OCI-LY3 (cell line): Measurements from ENCODE around the gene SIAH3.

ENCODE experiments used
- H2AFZ ChIP-seq: fragments of 200-600, 300-600 bp; shearing (Covaris generic); 2 replicates; pipeline ENCODE4 v1.6.0; 2014; ENCODE audit warnings: antibody characterized with exemption, low read depth, low read length
- H3K27ac ChIP-seq: fragments of 200-600, 300-600 bp; sonication (generic); 2 replicates; pipeline ENCODE4 v1.5.1; 2014; ENCODE audit warnings: mild to moderate bottlenecking, low read length, moderate library complexity, mixed read lengths
- H3K27me3 ChIP-seq: fragments of 200-600, 300-600 bp; sonication (generic); 2 replicates; pipeline ENCODE4 v1.6.1; 2014; ENCODE audit warnings: low read depth, low read length, mixed read lengths
- H3K36me3 ChIP-seq: fragments of 200-600, 300-600 bp; sonication (generic); replicated peaks from 2 replicates; pipeline ENCODE3; 2014; ENCODE audit warnings: low read depth, low read length, mixed read lengths
- H3K4me1 ChIP-seq: fragments of 300-600, 200-600 bp; sonication (generic); 2 replicates; pipeline ENCODE4 v1.6.1; 2014; ENCODE audit warnings: low read length, mixed read lengths
- H3K4me2 ChIP-seq: fragments of 200-600, 300-600 bp; sonication (generic); 2 replicates; pipeline ENCODE4 v1.6.1; 2014; ENCODE audit warnings: low read length, mixed read lengths
- H3K4me3 ChIP-seq: fragments of 300-600, 200-600 bp; sonication (generic); 2 replicates; pipeline ENCODE4 v1.5.1; 2014; ENCODE audit warnings: antibody characterized with exemption, mild to moderate bottlenecking, low read length, moderate library complexity
- H3K79me2 ChIP-seq: fragments of 300-600, 200-600 bp; shearing (Covaris generic); 2 replicates; pipeline ENCODE4 v1.6.1; 2014; ENCODE audit warnings: mild to moderate bottlenecking, low read length, mixed read lengths
- H3K9ac ChIP-seq: fragments of 300-600, 200-600 bp; shearing (Covaris generic); 2 replicates; pipeline ENCODE4 v1.6.0; 2014; ENCODE audit warnings: mild to moderate bottlenecking, low read length, moderate library complexity
- H3K9me3 ChIP-seq: fragments of 200-600, 300-600 bp; shearing (Covaris generic); 2 replicates; pipeline ENCODE4 v1.6.1; 2014; ENCODE audit warnings: low read length, mixed read lengths; ENCODE audit not compliant: insufficient read depth
- H4K20me1 ChIP-seq: fragments of 200-600, 300-600 bp; sonication (generic); 2 replicates; pipeline ENCODE4 v1.6.1; 2016; ENCODE audit warnings: low read length, mixed read lengths; ENCODE audit not compliant: insufficient read depth
- CTCF ChIP-seq: fragments of 200-600, 300-600 bp; sonication (generic); IDR thresholded peaks from 2 replicates; pipeline ENCODE4 v1.5.1; 2014; ENCODE audit warnings: antibody characterized with exemption, low read length, low read depth
- EZH2phosphoT487 ChIP-seq: fragments of 200-600 bp; shearing (Covaris generic); IDR thresholded peaks from 2 replicates; pipeline ENCODE4 v1.6.1; 2018; ENCODE audit warnings: antibody characterized with exemption, mixed run types, low read depth

Gene SIAH3

GRCh38 chr13:45847554-45848224 lies 3.9 kb downstream of the SIAH3 start:
- Histone ChIP-seq H3K4me2 (peak overlapping the region; percentile 78), H3K9ac (peak overlapping the region; percentile 10; the same call in 1 of the 2 replicates), H3K27ac (no peak overlapping the region), H4K20me1 (no peaks in the 10 kb centered on the region), H3K79me2 (no peaks in the 10 kb centered on the region), H3K9me3 (no peaks in the 10 kb centered on the region), H3K27me3 (peaks cover 41% of the 10 kb centered on the region), H3K4me1 (peaks cover 18% of the 10 kb centered on the region), H3K4me3 (peak overlapping the region; percentile 57), H2AFZ (peak overlapping the region; percentile 22), H3K36me3 (no peaks in the 10 kb centered on the region)
- TF ChIP-seq CTCF = no peak
- TF ChIP-seq EZH2phosphoT487 = no peak

GRCh38 chr13:45846681-45847080 lies 4.9 kb downstream of the SIAH3 start:
- H3K4me3 ChIP-seq = no peak overlapping the region
- H3K4me2 ChIP-seq = no peak overlapping the region
- TF ChIP-seq CTCF (no peak), EZH2phosphoT487 (no peak)
- no peak overlapping the region for H3K27ac ChIP-seq
- no peaks in the 10 kb centered on the region for H4K20me1 ChIP-seq
- H3K4me1 ChIP-seq = peaks cover 18% of the 10 kb centered on the region
- no peaks in the 10 kb centered on the region for H3K36me3 ChIP-seq
- H3K9ac ChIP-seq = no peak overlapping the region
- H2AFZ ChIP-seq = no peak overlapping the region
- peaks cover 37% of the 10 kb centered on the region for H3K27me3 ChIP-seq
- H3K9me3 ChIP-seq = no peaks in the 10 kb centered on the region
- H3K79me2 ChIP-seq = no peaks in the 10 kb centered on the region

GRCh38 chr13:45838171-45838745 lies 13.3 kb downstream of the SIAH3 start:
- H3K9ac ChIP-seq = no peak overlapping the region
- H3K27ac ChIP-seq = no peak overlapping the region
- no peaks in the 10 kb centered on the region for H3K79me2 ChIP-seq
- no peak overlapping the region for H3K4me2 ChIP-seq
- H4K20me1 ChIP-seq = no peaks in the 10 kb centered on the region
- no peaks in the 10 kb centered on the region for H3K9me3 ChIP-seq
- no peak overlapping the region for H3K4me3 ChIP-seq
- peaks cover 6% of the 10 kb centered on the region; the same call in 1 of the 2 replicates for H3K4me1 ChIP-seq
- no peak for TF ChIP-seq EZH2phosphoT487
- TF ChIP-seq CTCF = no peak
- H3K27me3 ChIP-seq = 0 out of 2 replicates have a peak, but pooled peaks cover 6% of the 10 kb centered on the region
- no peaks in the 10 kb centered on the region for H3K36me3 ChIP-seq
- no peak overlapping the region for H2AFZ ChIP-seq

- Histone ChIP-seq H4K20me1 (no peaks in the 10 kb centered on the region), H3K36me3 (no peaks in the 10 kb centered on the region), H2AFZ (no peak overlapping the region), H3K4me1 (peaks cover 6% of the 10 kb centered on the region; the same call in 1 of the 2 replicates), H3K79me2 (no peaks in the 10 kb centered on the region), H3K4me2 (no peak overlapping the region), H3K4me3 (no peak overlapping the region), H3K9ac (no peak overlapping the region), H3K27ac (no peak overlapping the region), H3K27me3 (peaks cover 7% of the 10 kb centered on the region; the same call in 1 of the 2 replicates), H3K9me3 (no peaks in the 10 kb centered on the region)
- TF ChIP-seq CTCF (no peak), EZH2phosphoT487 (no peak)
These were observed 14.4 kb downstream of the SIAH3 start for GRCh38 chr13:45837111-45837510.
